HepG2 (cell line): ENCODE data around the gene NFS1. TPM values are rescaled to one million over a fixed set of nuclear protein-coding genes. Genes with fewer than 3 reads are reported as not detected.

Experiments used
- DPF2 ChIP-seq: sonication (generic); formaldehyde crosslinking; IDR thresholded peaks from 2 replicates; pipeline ENCODE4 v1.4.0; 2020; ENCODE audit warnings: mild to moderate bottlenecking, low read depth, missing genetic modification reagents, borderline replicate concordance
- FOSL2 ChIP-seq: sonication (generic); formaldehyde crosslinking; IDR thresholded peaks from 2 replicates; pipeline ENCODE4 v1.4.0; 2020; ENCODE audit warnings: missing genetic modification reagents
- HOXD1 ChIP-seq: sonication (generic); formaldehyde crosslinking; IDR thresholded peaks from 2 replicates; pipeline ENCODE4 v1.5.0; 2020; ENCODE audit warnings: missing genetic modification reagents
- IRF2 ChIP-seq: IDR thresholded peaks from 2 replicates; pipeline ENCODE4 v1.6.1; 2018; ENCODE audit warnings: missing genetic modification reagents, missing compliant biosample characterization
- JUND ChIP-seq: sonication (generic); formaldehyde crosslinking; IDR thresholded peaks from 2 replicates; pipeline ENCODE4 v1.8.0; 2022; ENCODE audit warnings: mild to moderate bottlenecking, missing genetic modification reagents
- KLF16 ChIP-seq, 2 experiments: sonication (generic) in 1 of 2; formaldehyde crosslinking in 1 of 2; IDR thresholded peaks; 2 replicates each; pipeline versions ENCODE4 v1.6.1 to v1.8.0; 2016 to 2023; ENCODE audit warnings: missing genetic modification reagents in 2 of 2, missing compliant biosample characterization in 1 of 2
- NCOR1 ChIP-seq: fragments of 200-600 bp; sonication (generic); IDR thresholded peaks from 2 replicates; pipeline ENCODE4 v1.7.0; 2017; ENCODE audit warnings: antibody characterized with exemption, low read length, borderline replicate concordance
- PAWR ChIP-seq: sonication (generic); formaldehyde crosslinking; IDR thresholded peaks from 2 replicates; pipeline ENCODE4 v1.4.0; 2020; ENCODE audit warnings: missing genetic modification reagents, mild to moderate bottlenecking, borderline replicate concordance
- POGK ChIP-seq: sonication (generic); formaldehyde crosslinking; conservative IDR thresholded peaks from 2 replicates; pipeline ENCODE4 v1.8.0; 2022; ENCODE audit warnings: mild to moderate bottlenecking, moderate library complexity, missing genetic modification reagents
- REPIN1 ChIP-seq: sonication (generic); formaldehyde crosslinking; IDR thresholded peaks from 2 replicates; pipeline ENCODE4 v1.8.0; 2022; ENCODE audit warnings: missing genetic modification reagents, low read depth, mild to moderate bottlenecking, borderline replicate concordance
- SMC3 ChIP-seq: IDR thresholded peaks from 2 replicates; pipeline ENCODE4 v1.6.1; 2011; ENCODE audit warnings: low read length, improper control_type of control experiment
- TEAD3 ChIP-seq: optimal IDR thresholded peaks from 2 replicates; pipeline ENCODE3; 2016; ENCODE audit warnings: borderline replicate concordance
- ZFP62 ChIP-seq: sonication (generic); formaldehyde crosslinking; IDR thresholded peaks from 2 replicates; pipeline ENCODE4 v1.4.0; 2020; ENCODE audit warnings: missing genetic modification reagents
- ZKSCAN5 ChIP-seq: sonication (generic); formaldehyde crosslinking; IDR thresholded peaks from 2 replicates; pipeline ENCODE4 v1.5.1; 2020; ENCODE audit warnings: mild to moderate bottlenecking, missing genetic modification reagents
- ZNF20 ChIP-seq: sonication (generic); formaldehyde crosslinking; IDR thresholded peaks from 2 replicates; pipeline ENCODE4 v1.4.0; 2020; ENCODE audit warnings: mild to moderate bottlenecking, moderate library complexity, missing genetic modification reagents
- ZNF253 ChIP-seq: sonication (generic); formaldehyde crosslinking; IDR thresholded peaks from 2 replicates; pipeline ENCODE4 v1.8.0; 2022; ENCODE audit warnings: mild to moderate bottlenecking, missing genetic modification reagents, borderline replicate concordance
- ZNF292 ChIP-seq: sonication (generic); formaldehyde crosslinking; IDR thresholded peaks from 2 replicates; pipeline ENCODE4 v1.8.1; 2022; ENCODE audit warnings: mild to moderate bottlenecking, low read depth, missing genetic modification reagents, borderline replicate concordance
- ZNF354B ChIP-seq: sonication (generic); formaldehyde crosslinking; IDR thresholded peaks from 2 replicates; pipeline ENCODE4 v1.8.0; 2022; ENCODE audit warnings: mild to moderate bottlenecking, missing genetic modification reagents
- ZNF430 ChIP-seq: sonication (generic); formaldehyde crosslinking; IDR thresholded peaks from 2 replicates; pipeline ENCODE4 v1.9.0; 2021; ENCODE audit warnings: mild to moderate bottlenecking, missing genetic modification reagents
- ZNF546 ChIP-seq: sonication (generic); formaldehyde crosslinking; conservative IDR thresholded peaks from 2 replicates; pipeline ENCODE4 v1.8.1; 2023; ENCODE audit warnings: mild to moderate bottlenecking, missing genetic modification reagents
- ZNF878 ChIP-seq: sonication (generic); formaldehyde crosslinking; IDR thresholded peaks from 2 replicates; pipeline ENCODE4 v1.8.1; 2023; ENCODE audit warnings: mild to moderate bottlenecking, missing genetic modification reagents, moderate library complexity
- ZSCAN9 ChIP-seq: IDR thresholded peaks from 2 replicates; pipeline ENCODE4 v1.6.1; 2016; ENCODE audit warnings: borderline replicate concordance
- polyA plus RNA-seq, 8 experiments: library from polyadenylated mRNA; depleted of rRNA in 3 of 8; stranded (reverse) in 7 of 8; unstranded in 1 of 8; fragments of >200 nt; fragmentation: Illumina TruSeq in 4 of 8; extraction: Trizol in 4 of 8; gene quantifications; 2 replicates each; pipeline versions ENCODE4 v1.2.1 to v1.2.3, GENCODE V29; 2011 to 2016; ENCODE audit warnings: low read depth in 4 of 8, missing spikeins in 1 of 8, mixed read lengths in 1 of 8; ENCODE audit not compliant: insufficient read depth in 1 of 8
- total RNA-seq, 5 experiments: library from RNA; depleted of rRNA; stranded (reverse); fragments of >200 nt; fragmentation: Illumina TruSeq; extraction: Trizol; gene quantifications; 2 replicates each; pipeline ENCODE4 v1.2.3, GENCODE V29; 2016; ENCODE audit warnings: low read depth in 1 of 5
- TF ChIP-seq, protein P1 (sequence below): sonication (generic); formaldehyde crosslinking; IDR thresholded peaks from 2 replicates; pipeline ENCODE4 v1.8.0; 2022; ENCODE audit warnings: low read depth, missing genetic modification reagents
- TF ChIP-seq, protein P2 (sequence below): sonication (generic); formaldehyde crosslinking; IDR thresholded peaks from 2 replicates; pipeline ENCODE4 v1.8.0; 2022; ENCODE audit warnings: missing genetic modification reagents, low read depth, mild to moderate bottlenecking, borderline replicate concordance
- TF ChIP-seq, protein P3 (sequence below): sonication (generic); formaldehyde crosslinking; IDR thresholded peaks from 2 replicates; pipeline ENCODE4 v1.9.0; 2021; ENCODE audit warnings: missing genetic modification reagents, borderline replicate concordance

The NFS1 gene
- total and polyA plus RNA-seq, 2 of the 13 experiments (the other 11 are each of a cell fraction or from before 2014, with no cell fraction given): 65.9 to 88.1 TPM

GRCh38 chr20:35619196-35620095, 79.7 kb downstream of the NFS1 start (continued):
- peak; percentile 98 for TF ChIP-seq REPIN1 (CRISPR knock-in tag)
- TF ChIP-seq ZNF20 (CRISPR knock-in tag): no peak
- peak; percentile 73; the same call in 1 of the 2 replicates for TF ChIP-seq JUND
- TF ChIP-seq ZKSCAN5: no peak
- peak in 1 of 2 experiments; percentile 88; a peak in 2 of 4 replicates for TF ChIP-seq KLF16 (CRISPR knock-in tag; IDR thresholded peaks at IDR 0.05)
- TF ChIP-seq ZNF430 (CRISPR knock-in tag): peak; percentile 89; the same call in 1 of the 2 replicates
- peak; percentile 98 for TF ChIP-seq POGK (CRISPR knock-in tag)
- no peak; the same call in 1 of the 2 replicates for TF ChIP-seq SMC3
- TF ChIP-seq ZNF354B (CRISPR knock-in tag): 0 out of 2 replicates have a peak, but pooled peaks have one; percentile 82
- peak; percentile 16; the same call in 1 of the 2 replicates for TF ChIP-seq NCOR1
- TF ChIP-seq, protein P1, sequence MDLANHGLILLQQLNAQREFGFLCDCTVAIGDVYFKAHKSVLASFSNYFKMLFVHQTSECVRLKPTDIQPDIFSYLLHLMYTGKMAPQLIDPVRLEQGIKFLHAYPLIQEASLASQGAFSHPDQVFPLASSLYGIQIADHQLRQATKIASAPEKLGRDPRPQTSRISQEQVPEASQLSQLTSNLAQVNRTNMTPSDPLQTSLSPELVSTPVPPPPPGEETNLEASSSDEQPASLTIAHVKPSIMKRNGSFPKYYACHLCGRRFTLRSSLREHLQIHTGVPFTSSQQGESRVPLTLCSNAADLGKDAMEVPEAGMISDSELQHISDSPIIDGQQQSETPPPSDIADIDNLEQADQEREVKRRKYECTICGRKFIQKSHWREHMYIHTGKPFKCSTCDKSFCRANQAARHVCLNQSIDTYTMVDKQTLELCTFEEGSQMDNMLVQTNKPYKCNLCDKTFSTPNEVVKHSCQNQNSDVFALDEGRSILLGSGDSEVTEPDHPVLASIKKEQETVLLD (CRISPR knock-in tag): peak; percentile 56; the same call in 1 of the 2 replicates
- TF ChIP-seq ZNF253 (CRISPR knock-in tag): no peak
- TF ChIP-seq TEAD3 (CRISPR knock-in tag): peak; percentile 70
- TF ChIP-seq PAWR (CRISPR knock-in tag): no peak; the same call in 1 of the 2 replicates
- TF ChIP-seq, protein P2, sequence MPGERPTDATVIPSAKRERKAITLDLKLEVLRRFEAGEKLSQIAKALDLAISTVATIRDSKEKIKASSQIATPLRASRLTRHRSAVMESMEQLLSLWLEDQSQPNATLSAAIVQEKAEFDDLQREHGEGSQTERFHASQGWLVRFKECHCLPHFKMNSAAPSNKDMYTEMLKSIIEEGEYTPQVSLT (CRISPR knock-in tag): peak; percentile 96
- TF ChIP-seq HOXD1 (CRISPR knock-in tag): peak; percentile 76; the same call in 1 of the 2 replicates
- peak; percentile 59; the same call in 1 of the 2 replicates for TF ChIP-seq FOSL2 (CRISPR knock-in tag)
- TF ChIP-seq DPF2: 0 out of 2 replicates have a peak, but pooled peaks have one; percentile 51
- TF ChIP-seq IRF2: peak; percentile 80
- TF ChIP-seq, protein P3, sequence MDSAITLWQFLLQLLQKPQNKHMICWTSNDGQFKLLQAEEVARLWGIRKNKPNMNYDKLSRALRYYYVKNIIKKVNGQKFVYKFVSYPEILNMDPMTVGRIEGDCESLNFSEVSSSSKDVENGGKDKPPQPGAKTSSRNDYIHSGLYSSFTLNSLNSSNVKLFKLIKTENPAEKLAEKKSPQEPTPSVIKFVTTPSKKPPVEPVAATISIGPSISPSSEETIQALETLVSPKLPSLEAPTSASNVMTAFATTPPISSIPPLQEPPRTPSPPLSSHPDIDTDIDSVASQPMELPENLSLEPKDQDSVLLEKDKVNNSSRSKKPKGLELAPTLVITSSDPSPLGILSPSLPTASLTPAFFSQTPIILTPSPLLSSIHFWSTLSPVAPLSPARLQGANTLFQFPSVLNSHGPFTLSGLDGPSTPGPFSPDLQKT (CRISPR knock-in tag): no peak
- no peak for TF ChIP-seq ZFP62 (CRISPR knock-in tag)
- TF ChIP-seq ZSCAN9 (CRISPR knock-in tag): peak; percentile 73; the same call in 1 of the 2 replicates
- 0 out of 2 replicates have a peak, but pooled peaks have one; percentile 80 for TF ChIP-seq ZNF546 (CRISPR knock-in tag)
- TF ChIP-seq ZNF292 (CRISPR knock-in tag): peak; percentile 93
- peak; percentile 90 for TF ChIP-seq ZNF878 (CRISPR knock-in tag)
